MCF 10A (cell line): ENCODE measurements around the gene PLPPR1. TPM values are rescaled to one million over a fixed set of nuclear protein-coding genes. Genes with fewer than 3 reads are reported as not detected.

ENCODE experiments used
- BruUV-seq: library from RNA; stranded (reverse); fragments of 400-500 nt; replicated peaks from 2 replicates; lab custom pipeline; 2021; lab: Mats Ljungman, UMichigan
- CTCF ChIA-PET: fragments of 300-600 bp; sonication (Branson Sonifier 250); formaldehyde crosslinking; extraction: SDS; loops from one replicate; lab custom pipeline; 2021; ENCODE audit warnings: antibody characterized with exemption, inconsistent platforms; lab: Yijun Ruan, JAX
- POLR2A ChIA-PET: fragments of 300-600, 350-650 bp; sonication (Branson Sonifier 250); formaldehyde crosslinking; extraction: SDS; loops from one replicate; lab custom pipeline; 2020; ENCODE audit warnings: antibody characterized with exemption, inconsistent platforms; lab: Yijun Ruan, JAX
- DNase-seq: peaks from one replicate; pipeline ENCODE4 v3.0.0-alpha.2; 2018; ENCODE audit not compliant: unreplicated experiment
- H3K27ac Mint-ChIP-seq: one replicate; pipeline ENCODE4 v1.8.0; 2022; ENCODE audit warnings: mild to moderate bottlenecking, low read depth, mixed read lengths; ENCODE audit not compliant: unreplicated experiment
- H3K27me3 Mint-ChIP-seq: one replicate; pipeline ENCODE4 v1.8.0; 2022; ENCODE audit warnings: mixed read lengths; ENCODE audit not compliant: insufficient read depth, unreplicated experiment
- H3K36me3 Mint-ChIP-seq: one replicate; pipeline ENCODE4 v1.8.0; 2022; ENCODE audit warnings: mild to moderate bottlenecking, moderate library complexity, mixed read lengths; ENCODE audit not compliant: insufficient read depth, unreplicated experiment
- H3K4me1 Mint-ChIP-seq: one replicate; pipeline ENCODE4 v1.8.0; 2022; ENCODE audit warnings: mixed read lengths; ENCODE audit not compliant: insufficient read depth, unreplicated experiment
- H3K4me3 Mint-ChIP-seq: one replicate; pipeline ENCODE4 v1.8.0; 2022; ENCODE audit warnings: mild to moderate bottlenecking, moderate library complexity, mixed read lengths; ENCODE audit not compliant: unreplicated experiment
- H3K9me3 Mint-ChIP-seq: one replicate; pipeline ENCODE4 v1.8.0; 2022; ENCODE audit warnings: mixed read lengths; ENCODE audit not compliant: unreplicated experiment
- intact Hi-C: fragments of 100-400 bp; cut with micrococcal nuclease; formaldehyde crosslinking; loops from 2 replicates; pipeline ENCODE4 v1.14.1; 2022
- total RNA-seq: library from RNA; stranded (reverse); gene quantifications from 2 replicates; pipeline ENCODE4 v1.2.3, GENCODE V29; 2022
- TF ChIP-seq, protein P1 (sequence below): fragments of 200-600 bp; IDR thresholded peaks from one replicate; pipeline ENCODE4 v1.8.0; 2022; ENCODE audit warnings: antibody characterized with exemption, mild to moderate bottlenecking; ENCODE audit not compliant: unreplicated experiment

Gene PLPPR1
- total RNA-seq, 1 experiment from 2014 or later, result not detected

DNA sequence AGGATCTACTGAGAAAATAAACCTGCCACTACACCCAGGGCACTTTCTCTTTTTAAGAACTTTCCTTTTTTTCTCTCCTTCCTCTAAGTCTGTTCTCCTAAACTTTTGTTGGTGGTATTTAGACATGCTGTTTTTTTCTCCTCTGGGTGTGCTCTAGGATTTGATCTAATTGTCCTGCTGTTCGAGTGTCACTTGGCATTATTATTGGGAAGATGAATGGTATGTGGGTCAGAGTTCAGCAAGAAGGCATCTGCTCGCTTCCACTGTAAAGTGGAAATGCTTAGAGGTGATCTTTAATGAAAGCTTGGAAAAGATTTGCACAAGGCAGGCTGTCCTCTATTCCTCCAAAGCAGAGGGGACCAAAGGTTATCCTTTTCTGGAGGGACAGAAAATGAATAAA lies 1.3 kb upstream of the PLPPR1 start:
- Mint-ChIP-seq H3K36me3 (no peaks in the 10 kb centered on the region), H3K27me3 (peaks cover 65% of the 10 kb centered on the region), H3K27ac (no peak overlapping the region), H3K4me1 (no peaks in the 10 kb centered on the region), H3K4me3 (no peak overlapping the region), H3K9me3 (no peaks in the 10 kb centered on the region)
- no TSS peak for BruUV-seq
- intact Hi-C loops, result no loop called here
- TF ChIP-seq, protein P1, sequence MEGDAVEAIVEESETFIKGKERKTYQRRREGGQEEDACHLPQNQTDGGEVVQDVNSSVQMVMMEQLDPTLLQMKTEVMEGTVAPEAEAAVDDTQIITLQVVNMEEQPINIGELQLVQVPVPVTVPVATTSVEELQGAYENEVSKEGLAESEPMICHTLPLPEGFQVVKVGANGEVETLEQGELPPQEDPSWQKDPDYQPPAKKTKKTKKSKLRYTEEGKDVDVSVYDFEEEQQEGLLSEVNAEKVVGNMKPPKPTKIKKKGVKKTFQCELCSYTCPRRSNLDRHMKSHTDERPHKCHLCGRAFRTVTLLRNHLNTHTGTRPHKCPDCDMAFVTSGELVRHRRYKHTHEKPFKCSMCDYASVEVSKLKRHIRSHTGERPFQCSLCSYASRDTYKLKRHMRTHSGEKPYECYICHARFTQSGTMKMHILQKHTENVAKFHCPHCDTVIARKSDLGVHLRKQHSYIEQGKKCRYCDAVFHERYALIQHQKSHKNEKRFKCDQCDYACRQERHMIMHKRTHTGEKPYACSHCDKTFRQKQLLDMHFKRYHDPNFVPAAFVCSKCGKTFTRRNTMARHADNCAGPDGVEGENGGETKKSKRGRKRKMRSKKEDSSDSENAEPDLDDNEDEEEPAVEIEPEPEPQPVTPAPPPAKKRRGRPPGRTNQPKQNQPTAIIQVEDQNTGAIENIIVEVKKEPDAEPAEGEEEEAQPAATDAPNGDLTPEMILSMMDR, result no peak
- DNase-seq, result no peak
- POLR2A ChIA-PET, result no interaction called here
- CTCF ChIA-PET, result interaction anchor here (0.5 to 1.6 kb wide), 2 partner anchors 58 to 425 kb away, joined by 4 read pairs; no protein-coding TSS in a partner anchor

DNA sequence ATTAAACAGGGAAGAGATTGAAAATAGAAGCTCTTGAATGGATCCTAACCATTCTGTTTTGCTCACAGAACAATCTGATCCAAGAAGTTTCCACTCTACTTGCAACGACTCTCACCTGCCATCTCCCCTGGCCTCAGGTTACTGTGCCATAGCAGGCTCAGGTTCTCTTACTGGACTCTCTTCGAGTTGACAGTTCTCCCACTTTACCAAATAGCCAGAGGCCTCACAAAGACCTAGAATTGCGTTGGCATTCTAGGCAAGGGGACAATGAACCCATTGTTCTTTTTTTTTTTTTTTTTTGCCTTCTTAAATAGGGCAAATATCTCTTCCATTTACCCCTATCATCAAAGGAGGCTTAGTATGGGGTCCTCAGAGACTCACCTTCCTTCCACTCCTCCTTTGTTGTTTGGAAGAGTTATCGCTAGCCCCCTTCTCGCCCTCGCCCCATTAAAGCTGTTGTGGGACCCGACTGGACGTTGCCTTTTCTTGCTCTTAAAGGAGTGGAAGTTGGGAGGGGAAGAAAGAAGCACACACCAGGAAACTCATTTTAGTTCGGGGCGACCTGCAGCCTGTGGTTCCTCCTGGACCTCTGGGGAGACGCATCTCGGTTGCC lies 688 bp upstream of the PLPPR1 start:
- CTCF ChIA-PET, result interaction anchor here (0.5 kb wide), 1 partner anchor 57 kb away, joined by 4 read pairs; no protein-coding TSS in a partner anchor
- intact Hi-C loops, result no loop called here
- Mint-ChIP-seq H3K27ac (no peak overlapping the region), H3K36me3 (no peaks in the 10 kb centered on the region), H3K4me3 (no peak overlapping the region), H3K9me3 (no peaks in the 10 kb centered on the region), H3K27me3 (peaks cover 72% of the 10 kb centered on the region), H3K4me1 (no peaks in the 10 kb centered on the region)
- DNase-seq, result no peak
- TF ChIP-seq, protein P1, result no peak
- BruUV-seq, result no TSS peak
- POLR2A ChIA-PET, result interaction anchor here (0.6 kb wide), 1 partner anchor 18 kb away, joined by 3 read pairs; no protein-coding TSS in a partner anchor

DNA sequence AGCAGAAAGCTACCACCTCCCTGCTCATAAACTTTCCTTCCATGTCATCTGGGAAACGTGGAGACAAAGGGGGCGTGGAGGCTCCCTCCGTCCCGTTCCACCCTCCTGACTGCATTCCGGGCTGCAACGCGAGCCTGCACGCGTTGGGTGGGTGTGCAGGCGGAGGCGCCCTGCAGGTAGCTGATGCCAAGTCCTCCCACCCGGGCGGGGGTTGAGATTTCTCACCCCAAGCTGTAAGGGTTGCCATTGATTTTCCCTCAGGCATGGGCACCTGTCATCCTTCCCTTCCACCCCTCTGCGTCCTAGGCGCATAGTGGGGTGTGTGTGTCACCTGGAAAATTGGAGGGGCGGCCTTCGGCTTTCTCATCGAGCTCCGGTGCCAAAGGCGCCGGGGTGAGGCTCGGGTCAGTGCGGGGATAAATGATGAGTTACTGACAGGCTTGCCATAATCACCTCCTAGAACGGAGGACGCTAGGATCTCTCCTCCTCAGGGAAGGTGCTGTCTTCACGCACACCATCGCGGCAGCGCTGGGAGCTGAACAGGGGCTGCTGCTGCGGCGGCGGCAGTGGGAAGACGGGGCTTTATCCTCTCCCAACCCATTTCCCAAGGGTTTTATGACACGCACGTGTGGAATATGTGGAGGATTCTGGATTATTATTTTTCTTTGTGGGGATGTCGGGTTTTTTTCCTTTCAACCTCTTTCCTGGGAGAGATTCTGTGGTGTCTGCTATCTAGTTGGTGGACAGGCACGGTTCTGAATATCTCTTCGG lies 973 bp downstream of the PLPPR1 start:
- H3K4me3 Mint-ChIP-seq, result no peak overlapping the region
- no peaks in the 10 kb centered on the region for H3K36me3 Mint-ChIP-seq
- H3K4me1 Mint-ChIP-seq, result no peaks in the 10 kb centered on the region
- ChIA-PET POLR2A (no interaction called here), CTCF (no interaction called here)
- DNase-seq, result no peak
- TF ChIP-seq, protein P1, result no peak
- H3K27ac Mint-ChIP-seq, result no peak overlapping the region
- BruUV-seq, result no TSS peak
- intact Hi-C loops, result no loop called here
- H3K9me3 Mint-ChIP-seq, result no peaks in the 10 kb centered on the region
- H3K27me3 Mint-ChIP-seq, result peaks cover 74% of the 10 kb centered on the region

DNA sequence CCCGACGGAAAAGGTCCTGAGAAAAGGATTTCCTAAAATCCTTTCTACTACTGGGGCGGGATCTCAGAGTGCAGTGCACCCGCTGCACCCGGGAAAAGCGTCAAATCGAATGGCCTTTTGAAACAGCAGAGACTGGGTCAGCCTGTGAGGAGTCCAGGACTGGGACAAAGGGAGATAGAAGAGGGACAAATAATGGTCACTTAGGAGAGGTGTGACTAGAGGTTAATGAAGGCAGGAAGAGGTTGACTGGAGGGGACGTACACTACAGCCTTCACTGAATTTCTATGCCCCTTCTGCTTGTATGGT lies 1.5 kb downstream of the PLPPR1 start:
- Mint-ChIP-seq H3K4me1 (no peaks in the 10 kb centered on the region), H3K27ac (no peak overlapping the region), H3K36me3 (no peaks in the 10 kb centered on the region), H3K4me3 (no peak overlapping the region), H3K27me3 (peaks cover 79% of the 10 kb centered on the region), H3K9me3 (no peaks in the 10 kb centered on the region)
- ChIA-PET CTCF (no interaction called here), POLR2A (no interaction called here)
- DNase-seq, result no peak
- TF ChIP-seq, protein P1, result no peak
- no TSS peak for BruUV-seq
- intact Hi-C loops, result no loop called here
